Measurements from ENCODE around the gene COP1.
"Not testable (repeated sequence)": the region's sequence is repeated elsewhere in the genome, so short reads cannot be mapped to it uniquely, and the experiment has no call there.

Gene COP1

DNA sequence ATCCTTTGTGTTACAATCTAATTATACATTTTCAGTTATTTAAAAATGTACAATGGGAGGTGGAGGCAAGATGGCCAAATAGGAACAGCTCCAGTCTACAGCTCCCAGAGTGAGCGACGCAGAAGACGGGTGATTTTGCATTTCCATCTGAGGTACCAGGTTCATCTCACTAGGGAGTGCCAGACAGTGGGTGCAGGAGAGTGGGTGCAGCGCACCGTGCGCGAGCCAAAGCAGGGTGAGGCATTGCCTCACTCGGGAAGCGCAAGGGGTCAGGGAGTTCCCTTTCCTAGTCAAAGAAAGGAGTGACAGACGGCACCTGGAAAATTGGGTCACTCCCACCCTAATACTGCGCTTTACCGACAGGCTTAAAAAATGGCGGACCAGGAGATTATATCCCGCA is 214.9 kb downstream of the COP1 start:
- H3K4me1 Mint-ChIP-seq, H3K9me3 Mint-ChIP-seq, H3K27ac Mint-ChIP-seq, ATAC-seq, H3K4me3 Mint-ChIP-seq, H3K27me3 Mint-ChIP-seq: not testable (repeated sequence)
- H3K36me3 Mint-ChIP-seq = peaks cover 59% of the 10 kb centered on the region

- H3K4me1 Mint-ChIP-seq = no peaks in the 10 kb centered on the region
Observed at GRCh38 chr1:175984813-175985212, 222.3 kb downstream of the COP1 start.

DNA sequence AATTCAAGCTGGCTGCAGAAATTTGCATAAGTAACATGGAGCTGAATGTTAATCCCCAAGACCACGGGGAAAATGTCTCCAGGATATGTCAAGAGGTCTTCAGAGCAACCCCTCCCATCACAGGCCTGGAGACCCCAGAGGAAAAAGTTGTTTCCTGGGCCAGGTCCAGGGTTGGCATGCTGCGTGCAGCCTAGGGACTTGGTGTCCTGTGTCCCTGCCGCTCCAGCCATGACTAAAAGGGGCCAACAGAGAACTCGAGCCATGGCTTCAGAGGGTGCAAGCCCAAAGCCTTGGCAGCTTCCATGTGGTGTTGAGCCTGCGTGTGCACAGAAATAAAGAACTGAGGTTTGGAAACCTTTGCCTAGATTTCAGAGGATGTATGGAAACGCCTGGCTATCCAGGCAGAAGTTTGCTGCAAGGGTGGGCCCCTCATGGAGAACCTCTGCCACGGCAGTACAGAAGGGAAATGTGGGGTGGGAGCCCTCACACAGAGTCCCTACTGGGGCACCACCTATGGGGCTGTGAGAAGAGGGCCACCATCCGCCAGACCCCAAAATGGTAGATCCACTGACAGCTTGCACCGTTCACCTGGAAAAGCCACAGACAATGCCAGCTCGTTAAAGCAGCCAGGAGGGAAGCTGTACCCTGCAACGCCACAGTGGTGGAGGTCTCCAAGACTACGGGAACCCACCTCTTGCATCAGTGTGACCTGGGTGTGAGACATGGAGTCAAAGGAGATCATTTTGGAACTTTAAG is 222.9 kb downstream of the COP1 start:
- no peaks in the 10 kb centered on the region for H3K27me3 Mint-ChIP-seq
- no peak for ATAC-seq
- H3K36me3 Mint-ChIP-seq = peaks cover 80% of the 10 kb centered on the region
- no peak overlapping the region for H3K4me3 Mint-ChIP-seq
- H3K4me1 Mint-ChIP-seq = no peaks in the 10 kb centered on the region
- peaks cover 11% of the 10 kb centered on the region for H3K9me3 Mint-ChIP-seq
- H3K27ac Mint-ChIP-seq = no peak overlapping the region

More at GRCh38 chr1:175984813-175985212, 222.3 kb downstream of the COP1 start:
- no peak for ATAC-seq
- H3K36me3 Mint-ChIP-seq = peaks cover 80% of the 10 kb centered on the region
- H3K27me3 Mint-ChIP-seq = no peaks in the 10 kb centered on the region
- H3K27ac Mint-ChIP-seq = no peak overlapping the region
- no peak overlapping the region for H3K4me3 Mint-ChIP-seq
- H3K9me3 Mint-ChIP-seq = peaks cover 11% of the 10 kb centered on the region

GRCh38 chr1:175983363-175983762 is 223.7 kb downstream of the COP1 start:
- H3K36me3 Mint-ChIP-seq = peaks cover 83% of the 10 kb centered on the region
- peaks cover 11% of the 10 kb centered on the region for H3K9me3 Mint-ChIP-seq
- H3K27ac Mint-ChIP-seq, H3K4me3 Mint-ChIP-seq, H3K4me1 Mint-ChIP-seq, ATAC-seq, H3K27me3 Mint-ChIP-seq: not testable (repeated sequence)

GRCh38 chr1:175981128-175981527 is 226.0 kb downstream of the COP1 start:
- Mint-ChIP-seq H3K27me3 (no peaks in the 10 kb centered on the region), H3K36me3 (peaks cover 67% of the 10 kb centered on the region), H3K27ac (no peak overlapping the region), H3K9me3 (peaks cover 11% of the 10 kb centered on the region), H3K4me1 (no peaks in the 10 kb centered on the region), H3K4me3 (no peak overlapping the region)
- no peak for ATAC-seq

DNA sequence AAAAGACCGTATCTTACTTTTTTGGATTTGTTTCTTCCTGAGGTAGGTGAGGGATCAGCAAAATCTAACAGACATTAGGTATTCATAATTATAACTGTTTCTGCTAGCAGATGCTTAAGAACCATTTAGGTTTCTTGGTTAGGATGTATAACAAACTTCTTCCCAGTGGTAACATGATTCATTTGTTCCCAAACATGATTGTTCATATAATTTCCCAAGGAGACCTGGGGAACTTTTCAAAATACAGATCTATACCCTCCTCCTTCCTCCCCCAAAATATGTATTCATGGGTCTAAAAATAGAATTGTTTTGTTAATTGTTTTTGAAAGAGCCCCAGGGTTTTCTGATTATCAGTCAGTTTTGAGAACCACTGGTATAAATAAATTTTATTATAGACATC is 228.2 kb downstream of the COP1 start:
- H3K27me3 Mint-ChIP-seq = no peaks in the 10 kb centered on the region

GRCh38 chr1:175978476-175978875 is 228.6 kb downstream of the COP1 start:
- H3K4me3 Mint-ChIP-seq = no peak overlapping the region
- no peaks in the 10 kb centered on the region for H3K4me1 Mint-ChIP-seq
- ATAC-seq = no peak
- no peaks in the 10 kb centered on the region for H3K27me3 Mint-ChIP-seq
- peaks cover 60% of the 10 kb centered on the region for H3K36me3 Mint-ChIP-seq
- peaks cover 8% of the 10 kb centered on the region for H3K9me3 Mint-ChIP-seq
- H3K27ac Mint-ChIP-seq = no peak overlapping the region

More for the DNA sequence above, 228.2 kb downstream of the COP1 start:
- Mint-ChIP-seq H3K9me3 (peaks cover 11% of the 10 kb centered on the region), H3K27ac (no peak overlapping the region), H3K4me3 (no peak overlapping the region), H3K4me1 (no peaks in the 10 kb centered on the region), H3K36me3 (peaks cover 60% of the 10 kb centered on the region)
- no peak for ATAC-seq

DNA sequence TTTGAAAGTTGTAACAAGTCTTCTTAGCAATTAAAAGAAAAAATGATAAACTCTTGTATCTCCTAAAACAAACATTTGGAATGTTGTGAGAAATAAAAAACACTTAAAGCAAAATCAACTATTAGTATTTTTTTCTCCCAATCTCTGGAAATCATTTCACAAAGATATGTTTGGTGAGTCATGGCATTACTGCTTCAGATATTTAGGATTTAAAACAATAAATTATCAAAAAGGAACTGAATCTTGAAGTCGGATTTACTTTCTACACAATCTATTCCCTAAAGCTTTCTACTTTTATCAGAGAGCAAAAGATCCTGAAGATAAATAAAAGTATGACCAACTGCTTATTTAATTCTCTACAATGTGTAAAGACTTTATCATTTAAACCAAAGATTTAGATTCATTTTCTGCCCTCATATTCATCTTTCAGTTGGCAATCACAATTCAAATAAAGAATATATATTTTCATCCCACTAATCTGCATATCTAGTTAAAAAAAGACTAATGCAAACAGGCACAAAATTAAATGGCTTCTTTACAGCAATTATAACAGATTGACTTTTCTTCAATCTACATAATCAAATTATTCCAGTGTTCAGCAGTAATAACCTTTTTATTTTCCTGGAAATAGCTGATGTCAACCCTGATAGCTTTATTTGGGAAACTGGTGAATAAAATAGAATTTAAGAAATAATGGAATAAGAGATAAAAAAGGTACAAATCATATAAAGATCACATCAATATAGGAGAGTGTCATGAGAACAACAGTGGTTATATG is 230.0 kb downstream of the COP1 start:
- no peaks in the 10 kb centered on the region for H3K4me1 Mint-ChIP-seq
- no peak overlapping the region for H3K27ac Mint-ChIP-seq
- H3K4me3 Mint-ChIP-seq = no peak overlapping the region
- peaks cover 54% of the 10 kb centered on the region for H3K36me3 Mint-ChIP-seq
- ATAC-seq = no peak
- H3K9me3 Mint-ChIP-seq = peaks cover 4% of the 10 kb centered on the region
- no peaks in the 10 kb centered on the region for H3K27me3 Mint-ChIP-seq

DNA sequence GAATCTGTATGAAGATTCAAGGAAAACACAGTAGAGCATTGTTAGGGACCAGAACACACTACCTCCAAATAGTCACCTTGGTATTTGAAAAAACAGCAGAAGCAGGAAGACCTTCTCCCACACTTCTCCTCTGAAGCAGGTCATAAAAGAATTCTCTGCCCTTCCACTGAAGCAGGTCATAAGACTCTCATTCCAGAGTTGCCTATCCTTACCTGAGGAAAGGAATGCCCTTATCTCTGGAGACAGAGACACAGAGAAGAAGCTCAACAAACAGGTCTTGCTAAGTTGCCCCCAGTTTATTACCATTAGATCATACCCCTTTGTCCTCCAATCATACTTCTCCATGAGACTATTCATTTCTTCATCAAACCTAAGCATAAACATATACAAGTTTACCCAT is 237.9 kb downstream of the COP1 start:
- Mint-ChIP-seq H3K36me3 (peaks cover 46% of the 10 kb centered on the region), H3K27me3 (no peaks in the 10 kb centered on the region), H3K9me3 (no peaks in the 10 kb centered on the region), H3K27ac (no peak overlapping the region), H3K4me3 (no peak overlapping the region), H3K4me1 (no peaks in the 10 kb centered on the region)
- ATAC-seq = no peak

DNA sequence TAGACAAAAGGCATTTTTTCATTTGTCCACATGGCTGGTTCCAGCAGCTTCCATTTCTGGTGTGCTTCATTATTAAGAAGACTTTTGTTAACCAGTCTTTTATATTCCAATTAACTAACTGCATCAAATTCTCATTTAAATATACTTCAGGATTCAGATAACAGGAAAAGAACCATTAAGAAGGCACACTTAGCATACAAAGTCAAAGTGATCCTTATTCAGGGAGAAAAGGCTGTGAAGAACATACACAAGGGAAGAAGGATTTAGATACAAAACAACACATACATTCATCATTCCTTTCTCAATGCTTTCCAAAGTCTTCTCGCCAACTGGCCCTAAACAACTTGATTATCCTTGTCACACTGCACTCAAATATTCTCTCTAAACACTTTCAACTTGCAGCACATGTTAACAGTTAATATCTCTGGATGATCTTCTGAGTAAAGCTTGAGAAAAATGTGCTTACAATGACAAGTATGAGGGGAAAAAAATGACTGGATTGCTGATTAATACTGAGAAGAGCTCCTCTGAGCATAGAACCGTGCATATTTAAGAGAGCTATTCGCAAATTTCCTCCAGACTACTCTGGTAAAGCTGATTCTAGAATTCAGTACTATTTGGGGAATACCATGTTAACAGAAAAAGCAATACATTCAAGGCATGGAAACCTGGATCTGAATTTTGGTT is 238.5 kb downstream of the COP1 start:
- ATAC-seq = no peak
- Mint-ChIP-seq H3K27me3 (no peaks in the 10 kb centered on the region), H3K4me1 (no peaks in the 10 kb centered on the region), H3K4me3 (no peak overlapping the region), H3K36me3 (peaks cover 40% of the 10 kb centered on the region), H3K9me3 (no peaks in the 10 kb centered on the region), H3K27ac (no peak overlapping the region)

DNA sequence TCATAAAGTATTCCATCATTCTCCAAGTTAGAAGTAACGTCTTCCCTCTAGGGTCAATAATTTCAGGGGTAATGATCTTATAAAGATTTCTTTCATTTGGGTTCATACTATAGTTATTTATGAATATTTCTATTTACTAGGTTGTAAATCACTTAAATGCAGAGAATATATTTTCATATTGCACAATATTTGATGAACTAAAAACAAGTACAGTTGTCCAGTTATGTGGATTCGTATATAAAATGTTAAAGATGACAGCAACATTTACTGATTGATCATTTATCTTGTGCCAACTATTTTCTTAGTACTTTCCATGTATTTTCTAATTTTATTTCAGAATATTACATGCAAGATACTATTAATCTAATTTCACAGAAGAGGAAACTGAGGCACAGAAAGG is 243.3 kb downstream of the COP1 start:
- no peak overlapping the region for H3K27ac Mint-ChIP-seq
- no peak for ATAC-seq

DNA sequence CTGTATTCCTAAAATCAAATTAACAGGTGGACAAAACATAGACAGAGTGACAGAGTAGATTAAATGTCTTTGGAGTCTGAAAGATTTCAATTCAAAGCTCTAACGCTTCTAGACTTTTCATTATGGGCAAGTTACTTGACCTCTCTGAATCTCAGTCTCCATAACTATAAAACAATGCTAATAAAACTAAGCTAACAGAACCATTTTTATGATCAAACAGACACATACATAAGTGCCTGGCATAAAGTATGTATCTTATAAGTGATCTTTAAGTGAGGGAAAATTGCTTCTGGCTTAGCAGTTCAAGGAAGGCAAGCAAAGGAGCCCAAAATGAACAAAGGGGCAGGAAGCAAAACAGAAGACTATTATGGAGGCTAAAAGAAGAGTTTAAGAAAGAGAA is 246.9 kb downstream of the COP1 start:
- no peaks in the 10 kb centered on the region for H3K27me3 Mint-ChIP-seq
- no peak overlapping the region for H3K27ac Mint-ChIP-seq
- peaks cover 2% of the 10 kb centered on the region for H3K9me3 Mint-ChIP-seq
- no peaks in the 10 kb centered on the region for H3K4me1 Mint-ChIP-seq
- no peak overlapping the region for H3K4me3 Mint-ChIP-seq
- H3K36me3 Mint-ChIP-seq = peaks cover 62% of the 10 kb centered on the region
- ATAC-seq = no peak

More for the DNA sequence above, 243.3 kb downstream of the COP1 start:
- Mint-ChIP-seq H3K27me3 (no peaks in the 10 kb centered on the region), H3K4me3 (no peak overlapping the region), H3K9me3 (no peaks in the 10 kb centered on the region), H3K4me1 (no peaks in the 10 kb centered on the region), H3K36me3 (peaks cover 49% of the 10 kb centered on the region)

- Mint-ChIP-seq H3K9me3 (peaks cover 2% of the 10 kb centered on the region), H3K4me1 (no peaks in the 10 kb centered on the region), H3K27ac (no peak overlapping the region), H3K36me3 (peaks cover 77% of the 10 kb centered on the region), H3K4me3 (no peak overlapping the region), H3K27me3 (no peaks in the 10 kb centered on the region)
- no peak for ATAC-seq
Observed at GRCh38 chr1:175951627-175952026, 255.5 kb downstream of the COP1 start.

DNA sequence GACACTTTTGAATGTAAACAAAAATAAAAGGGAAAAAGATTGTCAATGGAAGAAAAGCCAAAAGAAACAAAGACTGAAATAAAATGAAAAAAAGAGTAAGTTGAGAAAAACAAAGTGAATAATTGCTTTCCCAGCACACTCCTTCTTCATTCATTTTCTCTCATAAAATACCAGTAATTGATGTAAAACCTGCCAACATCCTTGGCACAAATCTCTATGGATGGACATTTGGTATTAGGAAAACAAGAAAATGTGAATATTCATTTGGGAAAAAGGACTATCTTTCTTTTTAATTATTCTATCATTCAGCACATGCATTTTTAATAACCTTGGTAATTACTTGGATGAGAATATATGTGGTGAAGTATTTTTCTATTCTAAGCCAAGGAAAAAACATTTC is 259.3 kb downstream of the COP1 start:
- Mint-ChIP-seq H3K36me3 (peaks cover 65% of the 10 kb centered on the region), H3K27me3 (no peaks in the 10 kb centered on the region), H3K9me3 (no peaks in the 10 kb centered on the region), H3K4me3 (no peak overlapping the region), H3K27ac (no peak overlapping the region), H3K4me1 (no peaks in the 10 kb centered on the region)
- ATAC-seq = no peak

DNA sequence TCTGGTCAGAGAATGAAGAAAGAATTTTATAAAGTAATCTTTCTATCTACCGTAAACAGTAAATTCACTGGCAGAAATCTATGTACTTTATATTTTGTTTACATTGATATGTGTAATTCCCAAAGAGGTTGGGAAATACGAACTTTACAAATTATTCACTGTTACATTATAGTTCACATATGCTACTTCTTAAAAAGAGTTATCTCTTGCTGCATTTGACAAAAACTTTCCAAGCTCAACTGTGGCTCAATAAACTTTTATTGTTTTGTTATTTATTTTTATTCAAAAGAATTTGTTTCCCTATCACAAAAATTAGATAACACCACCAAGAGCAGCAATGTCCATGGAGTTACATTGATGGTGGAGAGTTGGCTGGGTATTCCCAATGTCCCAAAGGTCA is 262.5 kb downstream of the COP1 start:
- H3K4me3 Mint-ChIP-seq = no peak overlapping the region
- H3K27me3 Mint-ChIP-seq = no peaks in the 10 kb centered on the region
- H3K36me3 Mint-ChIP-seq = peaks cover 73% of the 10 kb centered on the region
- H3K9me3 Mint-ChIP-seq = no peaks in the 10 kb centered on the region
- no peak overlapping the region for H3K27ac Mint-ChIP-seq
- no peak for ATAC-seq
- H3K4me1 Mint-ChIP-seq = no peaks in the 10 kb centered on the region
